SK-N-SH (cell line): ENCODE measurements around the gene WWOX. TPM values are rescaled to one million over a fixed set of nuclear protein-coding genes. Genes with fewer than 3 reads are reported as not detected.

Experiments used
- CTCF ChIA-PET: fragments of 300-600, 350-600 bp; formaldehyde crosslinking; extraction: SDS; loops from one replicate; lab custom pipeline; 2021; lab: Yijun Ruan, JAX
- POLR2A ChIA-PET: fragments of 350-600 bp; sonication (Branson Sonifier 250); formaldehyde crosslinking; extraction: SDS; loops from one replicate; lab custom pipeline; 2020; ENCODE audit warnings: antibody characterized with exemption, inconsistent platforms; lab: Yijun Ruan, JAX
- DNase-seq: peaks from one replicate; pipeline ENCODE4 v3.0.0; 2012
- H2AFZ ChIP-seq: fragments of 200-600 bp; sonication (generic); 2 replicates; pipeline ENCODE4 v1.8.1; 2016; ENCODE audit warnings: antibody characterized with exemption, mild to moderate bottlenecking, low read depth
- H3F3A ChIP-seq: fragments of 200-600 bp; sonication (generic); replicated peaks from 2 replicates; pipeline ENCODE3; 2016; ENCODE audit warnings: antibody characterized with exemption, mild to moderate bottlenecking; ENCODE audit not compliant: insufficient read depth
- H3K27ac ChIP-seq, 2 experiments: fragments of 200-500 bp in 1 of 2; fragments of 200-600 bp in 1 of 2; sonication (Bioruptor generic) in 1 of 2; sonication (generic), shearing (Covaris generic) in 1 of 2; 2 replicates each; pipeline versions ENCODE4 v1.5.1 to v1.6.1; 2014 to 2016; ENCODE audit warnings: low read depth in 2 of 2, inconsistent platforms in 1 of 2, low read length in 1 of 2, mild to moderate bottlenecking in 1 of 2, mixed read lengths in 1 of 2
- H3K27me3 ChIP-seq: fragments of 200-600 bp; sonication (generic), shearing (Covaris generic); 2 replicates; pipeline ENCODE4 v1.6.1; 2016; ENCODE audit warnings: mixed run types; ENCODE audit not compliant: insufficient read depth
- H3K36me3 ChIP-seq, 2 experiments: fragments of 200-500 bp in 1 of 2; fragments of 200-600 bp in 1 of 2; sonication (Bioruptor generic) in 1 of 2; sonication (generic) in 1 of 2; replicated peaks in 1 of 2; 2 replicates each; pipeline versions ENCODE3 to v1.5.1; 2014 to 2016; ENCODE audit warnings: low read length in 1 of 2, mild to moderate bottlenecking in 1 of 2; ENCODE audit not compliant: insufficient read depth in 2 of 2, control insufficient read depth in 1 of 2
- H3K4me1 ChIP-seq, 2 experiments: fragments of 200-500 bp in 1 of 2; fragments of 200-600 bp in 1 of 2; sonication (Bioruptor generic) in 1 of 2; sonication (generic), shearing (Covaris generic) in 1 of 2; 2 replicates each; pipeline versions ENCODE4 v1.5.1 to v1.6.1; 2014 to 2016; ENCODE audit warnings: low read depth in 1 of 2, low read length in 1 of 2, mixed run types in 1 of 2; ENCODE audit not compliant: insufficient read depth in 2 of 2, control insufficient read depth in 1 of 2
- H3K4me2 ChIP-seq: fragments of 200-600 bp; sonication (generic), shearing (Covaris generic); 2 replicates; pipeline ENCODE4 v1.6.1; 2017; ENCODE audit warnings: mixed run types
- H3K4me3 ChIP-seq, 2 experiments: fragments of 200-500 bp in 1 of 2; fragments of 200-600 bp in 1 of 2; sonication (Bioruptor generic) in 1 of 2; sonication (generic), shearing (Covaris generic) in 1 of 2; 2 replicates each; pipeline versions ENCODE4 v1.5.1 to v1.8.1; 2014 to 2016; ENCODE audit warnings: low read depth in 2 of 2, inconsistent platforms in 1 of 2, low read length in 1 of 2, mild to moderate bottlenecking in 1 of 2, mixed read lengths in 1 of 2, moderate library complexity in 1 of 2
- H3K79me2 ChIP-seq: fragments of 200-600 bp; sonication (generic); 2 replicates; pipeline ENCODE4 v1.8.1; 2017; ENCODE audit warnings: mild to moderate bottlenecking; ENCODE audit not compliant: insufficient read depth
- H3K9ac ChIP-seq: fragments of 200-600 bp; sonication (generic); 2 replicates; pipeline ENCODE4 v1.6.1; 2017; ENCODE audit warnings: mixed run types
- H3K9me2 ChIP-seq: fragments of 200-600 bp; sonication (generic); 2 replicates; pipeline ENCODE4 v1.6.1; 2017; ENCODE audit warnings: mixed run types
- H3K9me3 ChIP-seq: fragments of 200-600 bp; sonication (generic); 2 replicates; pipeline ENCODE4 v1.6.1; 2017; ENCODE audit warnings: mixed run types, mild to moderate bottlenecking, moderate library complexity
- H4K20me1 ChIP-seq: fragments of 200-600 bp; sonication (generic); 2 replicates; pipeline ENCODE4 v1.6.1; 2017; ENCODE audit warnings: mild to moderate bottlenecking, mixed run types; ENCODE audit not compliant: insufficient read depth
- CHD2 ChIP-seq: fragments of 150-350 bp; IDR thresholded peaks from 2 replicates; pipeline ENCODE4 v1.6.1; 2018; ENCODE audit warnings: low read length; ENCODE audit not compliant: partially characterized antibody
- ELF1 ChIP-seq: IDR thresholded peaks from 2 replicates; pipeline ENCODE4 v1.4.0; 2012
- FOSL2 ChIP-seq: IDR thresholded peaks from 2 replicates; pipeline ENCODE4 v1.4.0; 2012; ENCODE audit warnings: low read depth, mild to moderate bottlenecking, moderate library complexity, borderline replicate concordance
- FOXM1 ChIP-seq: IDR thresholded peaks from 2 replicates; pipeline ENCODE4 v1.4.0; 2012; ENCODE audit warnings: low read depth, mild to moderate bottlenecking
- IRF3 ChIP-seq: fragments of 150-350 bp; IDR thresholded peaks from 2 replicates; pipeline ENCODE4 v1.6.1; 2016; ENCODE audit warnings: mild to moderate bottlenecking, low read depth, low read length
- MEF2A ChIP-seq: IDR thresholded peaks from 2 replicates; pipeline ENCODE4 v1.4.0; 2012; ENCODE audit warnings: low read depth, borderline replicate concordance
- NRF1 ChIP-seq: IDR thresholded peaks from 2 replicates; pipeline ENCODE4 v1.6.1; 2012; ENCODE audit warnings: low read depth, mild to moderate bottlenecking, low read length
- PBX3 ChIP-seq: IDR thresholded peaks from 2 replicates; pipeline ENCODE4; 2012
- POLR2AphosphoS5 ChIP-seq: IDR thresholded peaks from 2 replicates; pipeline ENCODE4 v1.6.1; 2012; ENCODE audit warnings: low read depth, low read length
- RCOR1 ChIP-seq: fragments of 150-350 bp; IDR thresholded peaks from 2 replicates; pipeline ENCODE4 v1.6.1; 2017; ENCODE audit warnings: antibody characterized with exemption, low read length
- RXRA ChIP-seq: IDR thresholded peaks from 2 replicates; pipeline ENCODE4 v1.4.0; 2012; ENCODE audit warnings: low read depth, mild to moderate bottlenecking, borderline replicate concordance
- SIN3A ChIP-seq: IDR thresholded peaks from 2 replicates; pipeline ENCODE4 v1.6.1; 2012; ENCODE audit warnings: low read depth, mild to moderate bottlenecking, low read length, moderate library complexity, borderline replicate concordance
- TCF12 ChIP-seq: IDR thresholded peaks from 2 replicates; pipeline ENCODE4 v1.4.0; 2012
- USF1 ChIP-seq: IDR thresholded peaks from 2 replicates; pipeline ENCODE4 v1.4.0; 2012; ENCODE audit warnings: low read depth, borderline replicate concordance
- WGBS: methylation state at CpG from one replicate; pipeline ENCODE4 v1.1.6; 2017; ENCODE audit warnings: low lambda C conversion rate; 5-methylcytosine and 5-hydroxymethylcytosine counted together
- polyA plus RNA-seq, 3 experiments: library from polyadenylated mRNA; depleted of rRNA; stranded (reverse); fragments of >200 nt; gene quantifications; 2 replicates each; pipeline ENCODE4 v1.2.3, GENCODE V29; 2012

The WWOX gene
- polyA plus RNA-seq, 1 of the 3 experiments (the other 2 are of a cell fraction): 10.8 TPM

GRCh38 chr16:78619811-78620210, 520.4 kb downstream of the WWOX start:
- CTCF ChIA-PET: no interaction called here
- H2AFZ ChIP-seq: no peak overlapping the region
- WGBS: 70% methylated on average over 3 of the region's 3 CpGs

GRCh38 chr16:78620291-78620690, 520.8 kb downstream of the WWOX start:
- H3K4me2 ChIP-seq: no peak overlapping the region
- CTCF ChIA-PET: no interaction called here
- TF ChIP-seq SIN3A (no peak), FOSL2 (no peak), CHD2 (no peak), POLR2AphosphoS5 (no peak), PBX3 (no peak), ELF1 (no peak)
- H3K36me3 ChIP-seq: no peaks in the 10 kb centered on the region
- DNase-seq: no peak
- no peaks in the 10 kb centered on the region for H3K9me3 ChIP-seq
- no peak overlapping the region for H3K9ac ChIP-seq
- no peak overlapping the region for H2AFZ ChIP-seq
- POLR2A ChIA-PET: no interaction called here
- no peak overlapping the region for H3K27ac ChIP-seq
- H4K20me1 ChIP-seq: no peaks in the 10 kb centered on the region
- H3F3A ChIP-seq: no peaks in the 10 kb centered on the region
- no peak overlapping the region for H3K4me3 ChIP-seq
- no peaks in the 10 kb centered on the region for H3K79me2 ChIP-seq
- WGBS: 24% methylated on average over 2 of the region's 2 CpGs
- peaks cover 0 to 8% of the 10 kb centered on the region in 2 experiments; a peak in 2 of 4 replicates for H3K4me1 ChIP-seq
- H3K9me2 ChIP-seq: no peaks in the 10 kb centered on the region
- H3K27me3 ChIP-seq: no peaks in the 10 kb centered on the region

More at GRCh38 chr16:78619811-78620210, 520.4 kb downstream of the WWOX start:
- Histone ChIP-seq H3K79me2 (no peaks in the 10 kb centered on the region), H3K27ac (no peak overlapping the region), H3K4me2 (no peak overlapping the region), H3K9me3 (no peaks in the 10 kb centered on the region), H3K4me3 (no peak overlapping the region), H3F3A (no peaks in the 10 kb centered on the region), H3K9me2 (no peaks in the 10 kb centered on the region), H3K9ac (no peak overlapping the region), H3K4me1 (peaks cover 0 to 5% of the 10 kb centered on the region in 2 experiments; a peak in 2 of 4 replicates), H3K36me3 (no peaks in the 10 kb centered on the region), H4K20me1 (no peaks in the 10 kb centered on the region), H3K27me3 (no peaks in the 10 kb centered on the region)
- no peak for DNase-seq
- POLR2A ChIA-PET: no interaction called here
- no peak for TF ChIP-seq RCOR1
- TF ChIP-seq MEF2A: no peak
- TF ChIP-seq TCF12: no peak
- no peak for TF ChIP-seq IRF3
- TF ChIP-seq RXRA: no peak
- TF ChIP-seq FOXM1: no peak
- TF ChIP-seq NRF1: no peak
- no peak for TF ChIP-seq USF1
